Liver (tissue), 5 donors: ENCODE measurements around the gene DHX35. TPM values are rescaled to one million over a fixed set of nuclear protein-coding genes. Genes with fewer than 3 reads are reported as not detected.

Experiments used
- polyA plus RNA-seq, 2 donors: library from polyadenylated mRNA; stranded (reverse) in 1 of 2; unstranded in 1 of 2; fragments of 200-250 nt in 1 of 2; fragments of >200 nt in 1 of 2; fragmentation: Nextera tagmentation in 1 of 2; extraction: Ambion mirVana in 1 of 2; gene quantifications; one replicate each; pipeline versions ENCODE4 v1.2.1 to v1.2.3, GENCODE V29; 2013 to 2015
- small RNA-seq: library from RNA; depleted of rRNA; stranded (forward); fragments of <200 nt; gene quantifications from one replicate; pipeline ENCODE3, GENCODE V24; 2014
- total RNA-seq, 2 donors: library from RNA; depleted of rRNA; stranded (reverse); fragments of >200 nt; gene quantifications; one replicate each; pipeline ENCODE4 v1.2.3, GENCODE V29; 2014
- donor health status: healthy.
- donor health status: healthy.
- donor health status: healthy.

Gene DHX35
- total and polyA plus RNA-seq, 4 donors = 2.7 to 10.6 (median 4.8) TPM

Small RNAs within 50 kb of the gene (small RNA-seq; reads per million reads assigned to genes)
- not detected for gene AL023803.1

Other genes starting within 250 kb of the DHX35 start
- not detected for gene SLC32A1, start 237.9 kb upstream of the DHX35 start, total RNA-seq
- not detected for gene SLC32A1, start 237.9 kb upstream of the DHX35 start, polyA plus RNA-seq
- 1 to 10 TPM; 5.0 to 5.4 TPM for gene ACTR5, start 213.9 kb upstream of the DHX35 start, total RNA-seq
- 1 to 10 TPM; 1.9 to 2.9 TPM for gene ACTR5, start 213.9 kb upstream of the DHX35 start, polyA plus RNA-seq
- 1 to 10 TPM in 1 of 2 donors, under 1 TPM in 1; 0.84 to 5.7 TPM for gene PPP1R16B, start 156.6 kb upstream of the DHX35 start, total RNA-seq
- gene PPP1R16B, start 156.6 kb upstream of the DHX35 start, polyA plus RNA-seq = 1 to 10 TPM in 1 of 2 donors, under 1 TPM in 1; 0.97 to 1.4 TPM
- 10 to 100 TPM in 1 of 2 donors, 1 to 10 TPM in 1; 2.8 to 28.2 TPM for gene FAM83D, start 35.9 kb upstream of the DHX35 start, total RNA-seq
- 1 to 10 TPM; 1.1 to 2.6 TPM for gene FAM83D, start 35.9 kb upstream of the DHX35 start, polyA plus RNA-seq